ENCODE measurements around the gene CHPF.

GRCh38 chr2:219514196-219514761 is 29.3 kb downstream of the CHPF start, which contains the start of gene ASIC4:
- TF ChIP-seq CTCF (IDR thresholded peaks at IDR 0.05; ENCODE audit: poor library complexity): no peak
- no peak for TF ChIP-seq EZH2 (IDR thresholded peaks at IDR 0.05; ENCODE audit: borderline replicate concordance)
- TF ChIP-seq EZH2phosphoT487 (IDR thresholded peaks at IDR 0.05; ENCODE audit: low read depth, severe bottlenecking, unreplicated experiment): no peak

All from hepatocyte (in vitro differentiated cells).